Muscle of leg (tissue), 11 donors: ENCODE results near the gene PABPN1L. TPM values are rescaled to one million over a fixed set of nuclear protein-coding genes. Genes with fewer than 3 reads are reported as not detected.
"Not testable (repeated sequence)": the region's sequence is repeated elsewhere in the genome, so short reads cannot be mapped to it uniquely, and the experiment has no call there.

Experiments
- DNase-seq: peaks from one replicate; pipeline ENCODE4 v3.0.0; 2013
- H3K27ac ChIP-seq: one replicate; pipeline ENCODE4 v1.5.1; 2013; ENCODE audit warnings: mild to moderate bottlenecking, low read length, control low read depth
- H3K27me3 ChIP-seq: one replicate; pipeline ENCODE4 v1.6.1; 2013; ENCODE audit warnings: low read length; ENCODE audit not compliant: control insufficient read depth, insufficient read depth
- H3K36me3 ChIP-seq: one replicate; pipeline ENCODE4 v1.6.1; 2013; ENCODE audit warnings: low read length; ENCODE audit not compliant: control insufficient read depth, insufficient read depth
- H3K4me1 ChIP-seq: one replicate; pipeline ENCODE4 v1.6.1; 2013; ENCODE audit warnings: low read length; ENCODE audit not compliant: control insufficient read depth, insufficient read depth
- H3K4me3 ChIP-seq: one replicate; pipeline ENCODE4 v1.5.1; 2013; ENCODE audit warnings: low read length, control low read depth
- H3K9me3 ChIP-seq: replicated peaks from 2 replicates; pipeline ENCODE4 v1.6.1; 2013; ENCODE audit warnings: low read depth, low read length; ENCODE audit not compliant: control insufficient read depth
- WGBS: methylation state at CpG from one replicate; pipeline ENCODE4 v1.1.5; 2013; ENCODE audit warnings: missing lambda C conversion rate; ENCODE audit not compliant: insufficient coverage; 5-methylcytosine and 5-hydroxymethylcytosine counted together
- polyA plus RNA-seq, 8 donors: library from polyadenylated mRNA; unstranded; fragments of 120-200 nt; gene quantifications; one replicate each; pipeline versions ENCODE4 v1.2.1 to v1.2.3, GENCODE V29; 2013; ENCODE audit warnings: inconsistent platforms in 1 of 8, low replicate concordance in 1 of 8; ENCODE audit not compliant: insufficient read length in 8 of 8, insufficient read depth in 1 of 8
- total RNA-seq: library from RNA; stranded (reverse); fragments of 120-200 nt; gene quantifications from one replicate; pipeline ENCODE4 v1.2.4, GENCODE V29; 2013

PABPN1L gene
- total and polyA plus RNA-seq, 9 donors, result 0.04 to 0.39 (median 0.14) TPM; not detected in 3

DNA sequence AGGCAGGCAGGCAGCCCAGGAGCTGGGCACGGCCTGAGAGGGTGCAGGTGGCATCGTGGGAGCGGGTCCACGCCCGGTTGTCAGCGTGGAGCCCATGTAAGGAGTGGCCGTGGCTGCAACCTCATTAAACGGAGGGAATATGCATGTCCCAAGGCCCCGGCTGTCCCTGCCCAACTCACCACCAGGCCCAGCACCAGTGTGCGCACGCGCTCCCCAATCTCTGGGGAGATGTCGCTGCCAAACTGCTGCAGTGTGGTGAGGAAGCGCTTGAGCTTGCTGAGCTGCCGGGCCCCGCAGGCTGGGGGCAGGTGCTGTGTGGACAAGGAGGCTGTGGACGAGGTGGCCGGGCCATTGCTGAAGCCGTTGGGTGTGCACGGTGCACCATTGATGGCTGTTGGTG, 25.6 kb upstream of the PABPN1L start:
- Histone ChIP-seq H3K27ac (no peak overlapping the region), H3K4me3 (no peak overlapping the region)

DNA sequence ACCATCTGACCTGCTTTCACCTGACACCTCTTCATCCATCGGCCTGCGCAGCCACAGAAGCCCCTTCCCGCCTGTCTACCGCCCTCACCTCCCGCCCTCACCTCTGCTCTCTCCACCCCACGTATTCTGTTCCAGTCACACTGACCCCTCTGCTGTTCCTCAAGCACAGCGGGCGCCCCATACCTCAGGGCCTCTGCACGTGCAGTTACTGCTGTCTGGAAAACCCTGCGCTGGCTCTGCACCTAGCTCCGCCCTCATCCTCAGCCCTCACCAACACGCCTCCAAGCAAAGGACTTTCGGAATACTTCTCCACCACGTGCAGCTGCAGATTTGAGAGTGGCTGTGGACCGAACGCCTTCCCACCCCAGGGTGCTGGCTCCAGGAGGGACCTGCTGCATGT, 24.6 kb upstream of the PABPN1L start:
- H3K27ac ChIP-seq, result no peak overlapping the region
- H3K9me3 ChIP-seq, result no peaks in the 10 kb centered on the region
- H3K36me3 ChIP-seq, result peaks cover 33% of the 10 kb centered on the region
- 61% methylated on average over 16 of the region's 16 CpGs for WGBS
- H3K4me3 ChIP-seq, result no peak overlapping the region
- no peaks in the 10 kb centered on the region for H3K27me3 ChIP-seq
- DNase-seq, result no peak
- H3K4me1 ChIP-seq, result peaks cover 71% of the 10 kb centered on the region

More for the DNA sequence above, 25.6 kb upstream of the PABPN1L start:
- Histone ChIP-seq H3K9me3 (no peaks in the 10 kb centered on the region), H3K4me1 (peaks cover 69% of the 10 kb centered on the region), H3K36me3 (peaks cover 39% of the 10 kb centered on the region), H3K27me3 (no peaks in the 10 kb centered on the region)
- no peak for DNase-seq
- 84% methylated on average over 19 of the region's 20 CpGs for WGBS

DNA sequence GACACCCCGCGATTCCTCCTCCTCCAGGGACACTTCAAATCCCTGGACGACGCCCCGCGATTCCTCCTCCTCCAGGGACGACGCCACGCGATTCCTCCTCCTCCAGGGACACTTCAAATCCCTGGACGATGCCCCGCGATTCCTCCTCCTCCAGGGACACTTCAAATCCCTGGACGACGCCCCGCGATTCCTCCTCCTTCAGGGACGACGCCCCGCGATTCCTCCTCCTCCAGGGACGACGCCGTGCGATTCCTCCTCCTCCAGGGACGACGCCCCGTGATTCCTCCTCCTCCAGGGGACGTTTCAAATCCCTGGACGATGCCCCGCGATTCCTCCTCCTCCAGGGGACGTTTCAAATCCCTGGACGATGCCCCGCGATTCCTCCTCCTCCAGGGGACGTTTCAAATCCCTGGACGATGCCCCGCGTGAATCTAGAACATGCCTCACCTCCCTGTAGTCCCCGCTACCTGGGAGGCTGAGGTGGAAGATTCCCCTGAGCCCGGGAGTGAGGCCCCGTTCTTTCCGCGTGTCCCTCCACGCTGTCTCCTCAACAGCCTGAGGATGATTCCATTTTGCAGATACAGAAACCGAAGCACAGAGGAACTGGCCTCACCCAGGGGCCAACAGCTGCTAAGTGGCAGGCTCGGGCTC, 23.4 kb upstream of the PABPN1L start:
- not testable (repeated sequence) for H3K4me3 ChIP-seq, H3K27ac ChIP-seq, H3K9me3 ChIP-seq, DNase-seq, H3K27me3 ChIP-seq
- Histone ChIP-seq H3K36me3 (peaks cover 35% of the 10 kb centered on the region), H3K4me1 (peaks cover 71% of the 10 kb centered on the region)
- 91% methylated on average over 36 of the region's 48 CpGs for WGBS

DNA sequence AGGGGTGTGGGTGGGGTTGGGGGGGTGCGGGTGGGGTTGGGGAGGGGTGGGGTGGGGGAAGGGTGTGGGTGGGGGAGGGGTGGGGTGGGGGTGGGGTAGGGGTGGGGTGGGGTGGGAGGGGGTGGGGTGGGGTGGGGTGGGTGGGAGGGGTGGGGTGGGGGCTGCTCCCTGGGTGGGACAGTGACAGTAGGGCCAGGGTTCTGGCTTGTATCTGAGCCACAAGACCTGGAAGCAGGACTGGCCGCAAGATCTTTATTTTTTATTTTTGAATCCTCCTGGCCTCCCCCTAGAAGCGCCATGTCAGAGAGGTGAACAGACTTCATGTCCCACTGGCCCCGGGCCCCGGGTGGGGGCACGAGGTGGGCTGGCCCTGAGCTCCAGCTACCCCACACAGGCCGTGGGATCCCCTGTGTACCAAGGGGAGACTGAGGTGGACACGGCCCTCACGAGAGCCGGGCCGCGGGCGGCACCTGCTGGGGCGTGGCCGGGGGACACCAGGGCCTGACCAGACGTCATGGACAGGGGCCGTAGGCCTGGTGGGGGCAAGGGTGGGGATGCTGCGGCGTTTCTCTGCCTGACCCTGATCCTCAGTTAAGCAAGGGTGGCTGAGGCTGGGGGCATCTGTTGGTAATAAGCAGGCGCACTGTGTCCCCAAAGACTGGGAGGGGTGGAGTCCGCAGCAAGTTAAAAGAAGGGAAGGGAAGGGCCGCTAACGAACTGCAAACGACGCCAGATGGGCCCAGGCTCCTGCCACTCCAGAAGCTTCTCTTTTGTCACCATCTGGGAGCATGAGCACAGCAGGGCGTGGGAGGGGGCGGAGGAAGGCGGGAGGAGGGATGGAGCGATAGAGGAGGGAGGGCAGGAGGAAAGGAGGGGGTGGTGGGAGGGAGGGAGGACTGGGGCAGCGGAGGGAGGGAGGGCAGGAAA, 22.3 kb upstream of the PABPN1L start:
- 55% methylated on average over 23 of the region's 30 CpGs for WGBS
- Histone ChIP-seq H3K9me3 (no peaks in the 10 kb centered on the region), H3K27me3 (no peaks in the 10 kb centered on the region), H3K27ac (no peak overlapping the region), H3K4me3 (no peak overlapping the region), H3K4me1 (peaks cover 75% of the 10 kb centered on the region), H3K36me3 (peaks cover 41% of the 10 kb centered on the region)
- peak; percentile 69 for DNase-seq

DNA sequence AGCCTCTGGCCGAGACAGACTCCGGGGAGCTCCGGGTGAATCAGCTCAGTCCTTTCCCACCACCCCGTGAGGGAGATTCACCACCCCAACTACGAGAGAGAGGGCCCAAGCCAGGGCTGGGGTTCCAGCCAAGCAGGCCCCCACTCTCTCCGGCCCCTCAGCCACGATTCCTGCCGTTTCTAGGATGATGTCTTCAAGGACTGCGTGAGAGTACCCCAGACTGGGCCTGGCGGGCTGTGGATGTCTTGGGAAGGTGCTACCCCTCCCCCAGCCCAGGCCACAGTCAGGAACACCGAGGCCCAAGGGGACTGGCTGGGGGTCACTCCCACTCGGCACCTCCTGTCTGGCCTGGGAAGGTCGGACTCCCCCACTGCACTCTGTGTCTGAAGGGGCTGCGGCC, 21.6 kb upstream of the PABPN1L start:
- 43% methylated on average over 10 of the region's 14 CpGs for WGBS
- peaks cover 75% of the 10 kb centered on the region for H3K4me1 ChIP-seq
- DNase-seq, result peak; percentile 32
- no peaks in the 10 kb centered on the region for H3K27me3 ChIP-seq
- no peaks in the 10 kb centered on the region for H3K9me3 ChIP-seq
- peak overlapping the region; percentile 76 for H3K27ac ChIP-seq
- H3K4me3 ChIP-seq, result no peak overlapping the region
- H3K36me3 ChIP-seq, result peaks cover 48% of the 10 kb centered on the region

DNA sequence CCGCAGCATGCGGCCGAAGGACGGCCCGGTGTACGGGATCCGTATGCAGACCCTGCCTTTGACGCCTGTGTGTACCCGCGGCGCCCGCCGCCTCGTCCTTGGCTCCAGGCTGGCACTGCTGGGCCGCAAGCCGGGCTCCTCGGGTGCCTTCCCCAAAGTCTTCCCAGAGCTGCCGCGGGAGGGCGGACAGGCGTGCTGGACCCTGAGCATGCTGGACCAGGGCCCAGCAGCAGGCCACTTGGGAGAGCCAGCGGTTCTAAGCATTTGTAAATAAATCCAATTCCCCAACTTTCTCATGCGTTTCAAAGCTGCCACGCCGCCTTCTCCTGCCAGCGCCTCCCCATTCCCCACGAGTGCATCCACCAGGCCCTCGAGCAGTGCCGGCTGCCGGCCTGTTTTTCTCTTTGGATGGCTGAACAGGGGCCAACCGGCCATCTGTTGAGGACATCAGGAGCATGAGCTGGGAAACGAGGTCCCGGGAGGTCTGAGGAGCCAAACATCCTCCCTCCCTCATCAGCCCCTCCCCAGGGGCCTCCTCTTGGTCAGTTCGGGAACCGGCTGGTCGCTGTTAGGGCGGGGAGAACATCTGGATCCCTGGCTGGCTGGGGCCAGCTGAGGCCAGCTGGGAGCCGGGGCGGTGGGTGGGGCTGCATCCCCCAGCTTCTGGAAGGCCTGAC, 20.5 kb upstream of the PABPN1L start:
- peak; percentile 96 for DNase-seq
- Histone ChIP-seq H3K27me3 (no peaks in the 10 kb centered on the region), H3K27ac (peak overlapping the region; percentile 76), H3K36me3 (peaks cover 55% of the 10 kb centered on the region), H3K9me3 (no peaks in the 10 kb centered on the region), H3K4me3 (no peak overlapping the region), H3K4me1 (peaks cover 75% of the 10 kb centered on the region)
- WGBS, result 46% methylated on average over 34 of the region's 39 CpGs

DNA sequence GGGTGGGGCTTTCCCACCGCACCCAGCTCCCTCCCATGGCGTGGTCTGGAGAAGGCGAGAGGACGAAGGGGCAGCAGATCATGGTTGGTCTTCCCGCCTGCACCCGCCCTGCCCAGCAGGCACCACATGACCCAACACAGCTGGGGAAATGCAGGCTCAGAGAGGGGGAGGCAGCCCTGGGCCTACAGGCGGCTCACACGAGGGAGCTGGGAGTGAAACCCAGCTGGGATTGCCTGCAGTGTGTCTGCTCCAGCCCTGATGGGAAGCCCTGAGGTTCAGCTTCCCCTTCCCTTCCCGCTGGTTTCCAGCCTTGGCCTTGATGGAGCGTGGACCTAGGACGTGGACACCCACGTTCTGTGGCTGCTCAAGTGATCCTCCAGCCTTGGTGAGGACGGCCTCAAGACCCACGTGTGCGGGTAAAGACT, 20.0 kb upstream of the PABPN1L start:
- 75% methylated on average over 11 of the region's 15 CpGs for WGBS
- Histone ChIP-seq H3K4me3 (no peak overlapping the region), H3K4me1 (peaks cover 75% of the 10 kb centered on the region), H3K36me3 (peaks cover 54% of the 10 kb centered on the region), H3K27me3 (no peaks in the 10 kb centered on the region), H3K9me3 (no peaks in the 10 kb centered on the region), H3K27ac (peak overlapping the region; percentile 76)
- peak; percentile 64 for DNase-seq

DNA sequence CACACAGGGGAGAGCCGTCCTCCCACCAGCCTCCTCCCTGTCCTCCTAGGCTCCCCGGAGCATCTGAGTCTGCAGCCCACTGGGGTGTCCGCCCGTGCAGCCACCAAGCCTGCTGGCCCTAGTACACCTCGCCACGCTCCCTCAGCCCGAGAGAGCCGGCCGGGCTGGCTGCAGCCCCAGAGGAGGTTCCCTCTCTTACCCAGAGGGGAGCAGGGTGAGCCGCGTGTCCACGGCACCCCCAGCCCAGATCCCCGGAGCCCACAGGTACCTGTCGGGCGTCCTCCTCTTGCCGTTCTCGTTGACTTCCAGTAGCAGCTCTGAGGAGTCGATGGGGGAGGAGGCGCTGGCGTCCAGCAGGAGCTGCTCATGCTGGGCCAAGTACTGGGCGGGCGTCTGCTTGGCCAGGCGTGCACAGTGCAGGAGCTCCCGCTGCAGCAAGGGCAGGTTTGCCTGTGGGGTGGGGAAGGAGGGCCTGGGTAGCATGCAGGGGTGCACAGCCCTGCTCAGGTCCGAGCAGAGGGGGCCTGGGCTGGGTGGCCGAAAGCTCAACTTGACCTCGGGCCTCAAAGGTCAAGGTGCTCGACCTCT, 19.3 kb upstream of the PABPN1L start:
- Histone ChIP-seq H3K4me3 (no peak overlapping the region), H3K27me3 (no peaks in the 10 kb centered on the region), H3K27ac (no peak overlapping the region), H3K4me1 (peaks cover 81% of the 10 kb centered on the region), H3K36me3 (peaks cover 54% of the 10 kb centered on the region), H3K9me3 (no peaks in the 10 kb centered on the region)
- no peak for DNase-seq
- WGBS, result 78% methylated on average over 28 of the region's 28 CpGs

DNA sequence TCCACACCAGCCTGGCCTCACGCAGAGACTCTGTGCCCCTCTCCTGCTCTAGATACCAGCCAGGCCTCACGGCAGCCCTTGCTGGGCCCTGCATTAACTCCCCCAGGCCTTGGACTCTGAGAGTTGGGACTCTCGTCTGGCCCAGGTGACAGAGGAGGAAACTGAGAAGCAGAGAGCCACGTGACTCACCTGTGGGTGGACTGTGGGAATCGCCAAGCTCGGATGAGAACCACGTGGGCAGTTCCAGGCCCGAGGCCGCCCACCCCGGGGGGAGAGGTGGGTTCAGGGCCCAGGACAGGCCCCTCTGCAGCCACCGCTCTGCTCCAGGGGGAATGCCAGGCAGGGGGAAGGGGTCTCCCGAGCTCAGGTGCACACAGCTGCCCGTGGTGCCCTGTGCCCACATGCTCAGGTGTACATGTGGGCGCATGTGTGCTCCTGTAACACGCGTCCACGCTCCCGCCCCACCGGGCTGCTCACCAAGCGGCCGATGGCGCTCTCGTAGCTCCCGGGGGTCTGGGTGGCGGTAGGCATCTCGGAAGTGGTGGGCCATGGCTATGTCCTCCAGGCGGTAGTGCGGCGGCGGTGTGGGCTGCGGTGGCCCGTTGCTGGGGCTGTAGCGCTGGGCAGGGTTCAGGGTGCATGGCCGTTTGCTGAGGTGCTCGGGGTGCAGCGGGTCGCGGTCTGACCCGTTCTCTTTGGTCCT, 18.3 kb upstream of the PABPN1L start:
- no peaks in the 10 kb centered on the region for H3K9me3 ChIP-seq
- DNase-seq, result no peak
- no peaks in the 10 kb centered on the region for H3K27me3 ChIP-seq
- peaks cover 56% of the 10 kb centered on the region for H3K36me3 ChIP-seq
- H3K27ac ChIP-seq, result no peak overlapping the region
- no peak overlapping the region for H3K4me3 ChIP-seq
- peaks cover 91% of the 10 kb centered on the region for H3K4me1 ChIP-seq
- WGBS, result 95% methylated on average over 38 of the region's 39 CpGs
